GM04504 (cell line): Measurements from ENCODE around the gene ETV5.

Experiments
- DNase-seq: peaks from one replicate; pipeline ENCODE4 v3.0.0-alpha.2; 2012; ENCODE audit warnings: low read depth

Gene ETV5

GRCh38 chr3:186108941-186109865 lies at the start of gene ETV5:
Gene ETV5, minus strand, starts transcription at chr3:186109089. Its CDS starts 3,221 bp downstream, at chr3:186105868.
- peak; percentile 99 for DNase-seq

- DNase-seq: no peak
Measured at GRCh38 chr3:186154641-186155040, 45.8 kb upstream of the ETV5 start.

- no peak for DNase-seq
Measured at GRCh38 chr3:186152889-186153292, 44.0 kb upstream of the ETV5 start.

GRCh38 chr3:186152361-186152798 lies 43.5 kb upstream of the ETV5 start:
- DNase-seq: no peak

- no peak for DNase-seq
Measured at GRCh38 chr3:186151077-186151971, 42.4 kb upstream of the ETV5 start.

- no peak for DNase-seq
Measured at GRCh38 chr3:186150041-186150830, 41.3 kb upstream of the ETV5 start.

- DNase-seq: no peak
Measured at GRCh38 chr3:186149319-186149960, 40.6 kb upstream of the ETV5 start.

GRCh38 chr3:186144257-186144656 lies 35.4 kb upstream of the ETV5 start:
- DNase-seq: no peak

GRCh38 chr3:186143250-186143649 lies 34.4 kb upstream of the ETV5 start:
- no peak for DNase-seq

- no peak for DNase-seq
Measured at GRCh38 chr3:186142393-186142932, 33.6 kb upstream of the ETV5 start.

- no peak for DNase-seq
Measured at GRCh38 chr3:186141790-186142189, 32.9 kb upstream of the ETV5 start.

- no peak for DNase-seq
Measured at GRCh38 chr3:186138272-186138981, 29.5 kb upstream of the ETV5 start.

- no peak for DNase-seq
Measured at GRCh38 chr3:186137051-186137685, 28.3 kb upstream of the ETV5 start.

GRCh38 chr3:186133980-186134379 lies 25.1 kb upstream of the ETV5 start:
- no peak for DNase-seq

GRCh38 chr3:186132487-186132886 lies 23.6 kb upstream of the ETV5 start:
- no peak for DNase-seq

- DNase-seq: no peak
Measured at GRCh38 chr3:186129206-186129605, 20.3 kb upstream of the ETV5 start.

- no peak for DNase-seq
Measured at GRCh38 chr3:186128158-186128557, 19.3 kb upstream of the ETV5 start.

GRCh38 chr3:186127463-186127862 lies 18.6 kb upstream of the ETV5 start:
- no peak for DNase-seq

GRCh38 chr3:186125118-186125517 lies 16.2 kb upstream of the ETV5 start:
- DNase-seq: no peak

GRCh38 chr3:186124592-186124991 lies 15.7 kb upstream of the ETV5 start:
- no peak for DNase-seq
